ENCODE measurements around the gene PHTF2.

- no peak for TF ChIP-seq CTCF (IDR thresholded peaks at IDR 0.05; ENCODE audit: low read depth, low read length, poor library complexity, severe bottlenecking)
- no peak for TF ChIP-seq EZH2phosphoT487 (IDR thresholded peaks at IDR 0.05; ENCODE audit: borderline replicate concordance, low read length)
These were observed 152.0 kb downstream of the PHTF2 start for GRCh38 chr7:77950548-77950947.
